Spleen (tissue), 11 donors: ENCODE measurements around the gene DYSF. TPM values are rescaled to one million over a fixed set of nuclear protein-coding genes. Genes with fewer than 3 reads are reported as not detected.

ENCODE experiments used
- DNase-seq: peaks from one replicate; pipeline ENCODE4 v3.0.0-alpha.2; 2020
- H3K27ac ChIP-seq, 8 donors: fragments of 200-600 bp; sonication (generic) in 7 of 8; 1 replicate in 4 of 8; 2 replicates in 4 of 8; pipeline versions ENCODE4 v1.5.0 to v1.8.0; 2016 to 2021; ENCODE audit warnings: inconsistent platforms in 4 of 8, mild to moderate bottlenecking in 4 of 8, moderate library complexity in 1 of 8
- H3K27me3 ChIP-seq, 7 donors: fragments of 200-600 bp; sonication (generic) in 6 of 7; replicated peaks in 1 of 7; 1 replicate in 4 of 7; 2 replicates in 3 of 7; pipeline versions ENCODE4 v1.5.0 to v1.8.0; 2016 to 2021; ENCODE audit warnings: inconsistent platforms in 3 of 7, mild to moderate bottlenecking in 1 of 7
- H3K36me3 ChIP-seq, 6 donors: fragments of 200-600 bp; sonication (generic) in 5 of 6; 1 replicate in 4 of 6; 2 replicates in 2 of 6; pipeline versions ENCODE4 v1.5.0 to v1.8.0; 2016 to 2021; ENCODE audit warnings: inconsistent platforms in 2 of 6
- H3K4me1 ChIP-seq, 6 donors: fragments of 200-600 bp; sonication (generic) in 5 of 6; 1 replicate in 3 of 6; 2 replicates in 3 of 6; pipeline versions ENCODE4 v1.5.0 to v1.8.0; 2016 to 2021; ENCODE audit warnings: inconsistent platforms in 3 of 6
- H3K4me3 ChIP-seq, 8 donors: fragments of 200-600 bp; sonication (generic) in 7 of 8; 1 replicate in 4 of 8; 2 replicates in 4 of 8; pipeline versions ENCODE4 v1.5.0 to v1.8.0; 2016 to 2021; ENCODE audit warnings: inconsistent platforms in 4 of 8, mild to moderate bottlenecking in 4 of 8, moderate library complexity in 2 of 8
- H3K9me3 ChIP-seq, 8 donors: fragments of 200-600 bp; sonication (generic) in 7 of 8; 1 replicate in 4 of 8; 2 replicates in 4 of 8; pipeline versions ENCODE4 v1.5.0 to v1.8.0; 2016 to 2021; ENCODE audit warnings: inconsistent platforms in 4 of 8
- CTCF ChIP-seq, 11 experiments: fragments of 200-600 bp in 7 of 11; fragments of 450-650 bp in 4 of 11; sonication (generic) in 4 of 11; IDR thresholded peaks in 8 of 11; conservative IDR thresholded peaks in 3 of 11; 1 replicate in 7 of 11; 2 replicates in 4 of 11; pipeline versions ENCODE4 v1.4.0 to v1.8.0; 2016 to 2021; ENCODE audit warnings: antibody characterized with exemption in 11 of 11, inconsistent platforms in 4 of 11, mild to moderate bottlenecking in 1 of 11
- POLR2A ChIP-seq, 3 donors: fragments of 450-650 bp; IDR thresholded peaks; one replicate each; pipeline ENCODE4 v1.5.1; 2017; ENCODE audit warnings: antibody characterized with exemption in 3 of 3, mild to moderate bottlenecking in 1 of 3
- POLR2AphosphoS5 ChIP-seq, 3 donors: sonication (generic); formaldehyde crosslinking; IDR thresholded peaks; one replicate each; pipeline ENCODE4 v1.5.1; 2017; ENCODE audit warnings: antibody characterized with exemption in 3 of 3
- WGBS, 5 donors: extraction: QIAGEN DNeasy Blood & Tissue Kit in 3 of 5; methylation state at CpG; one replicate each; pipeline versions ENCODE4 v1.1.5 to v1.1.7; 2013 to 2018; 5-methylcytosine and 5-hydroxymethylcytosine counted together
- intact Hi-C: fragments of 100-400 bp; cut with DNase I; formaldehyde crosslinking; loops from one replicate; pipeline ENCODE4 v1.15.0; 2023; ENCODE audit warnings: low total_unique reads
- polyA plus RNA-seq, 3 donors: library from polyadenylated mRNA; stranded (reverse); fragments of 200-250 nt; gene quantifications; one replicate each; pipeline ENCODE4 v1.2.1, GENCODE V29; 2013
- total RNA-seq, 7 donors: library from RNA; depleted of rRNA in 3 of 7; stranded (reverse); fragments of >200 nt in 3 of 7; fragmentation: NEBNext Ultra II Directional in 4 of 7; extraction: Animal tissue kit (Norgen Biotek cat#: 25700) in 4 of 7; gene quantifications; one replicate each; pipeline versions ENCODE4 v1.1.0 to v1.2.1, GENCODE V29; 2016 to 2021
- donor health status: healthy with polysubstance abuse.
- donor health status: DM: no; HTN: no; CAD: no; lungs with moderate emphysema.
- donor health status: DM: no; HTN: no; CAD: no.
- donor health status: Bipolar disorder and iron deficiency.
- donor health status: healthy.
- donor health status: DM: no; HTN: no; CAD: no.
- donor health status: DM: yes; HTN: yes; CAD: no.

DYSF gene
- total and polyA plus RNA-seq, 10 donors, result 4.0 to 287 (median 124) TPM

- Histone ChIP-seq H3K4me1 (no peaks in the 10 kb centered on the region), H3K27me3 (peaks cover 0 to 22% (median 0%) of the 10 kb centered on the region in 7 donors), H3K4me3 (no peak overlapping the region), H3K36me3 (no peaks in the 10 kb centered on the region), H3K9me3 (no peaks in the 10 kb centered on the region), H3K27ac (no peak overlapping the region)
- 69 to 87% (median 83%) methylated on average over 5 of the region's 5 CpGs for WGBS, 5 donors
- peak; percentile 11 for DNase-seq
- intact Hi-C loops, result no loop called here
- TF ChIP-seq POLR2A (IDR thresholded peaks at IDR 0.05), result no peak
- TF ChIP-seq CTCF (IDR thresholded peaks at IDR 0.05 in 8 of 11, conservative IDR thresholded peaks at IDR 0.05 in 3 of 11), result no peak
- TF ChIP-seq POLR2AphosphoS5 (IDR thresholded peaks at IDR 0.05), result no peak
Measured at GRCh38 chr2:71706836-71707235, 253.5 kb downstream of the DYSF start.

GRCh38 chr2:71710367-71711132 is 257.2 kb downstream of the DYSF start:
- peak; percentile 14 for DNase-seq

GRCh38 chr2:71711133-71711855 is 257.9 kb downstream of the DYSF start:
- no peak overlapping the region for H3K4me3 ChIP-seq
- intact Hi-C loops, result no loop called here
- TF ChIP-seq CTCF (IDR thresholded peaks at IDR 0.05 in 8 of 11, conservative IDR thresholded peaks at IDR 0.05 in 3 of 11) (no peak), POLR2AphosphoS5 (IDR thresholded peaks at IDR 0.05) (no peak), POLR2A (IDR thresholded peaks at IDR 0.05) (no peak)
- 61 to 75% (median 69%) methylated on average over 8 of the region's 8 CpGs for WGBS, 5 donors
- no peak overlapping the region for H3K27ac ChIP-seq
- no peaks in the 10 kb centered on the region for H3K9me3 ChIP-seq
- H3K4me1 ChIP-seq, result peaks cover 0 to 27% (median 6%) of the 10 kb centered on the region in 6 donors
- no peaks in the 10 kb centered on the region for H3K36me3 ChIP-seq
- no peaks in the 10 kb centered on the region for H3K27me3 ChIP-seq
- no peak for DNase-seq

More at GRCh38 chr2:71710367-71711132, 257.2 kb downstream of the DYSF start:
- Histone ChIP-seq H3K36me3 (no peaks in the 10 kb centered on the region), H3K27ac (no peak overlapping the region), H3K4me3 (no peak overlapping the region), H3K27me3 (no peaks in the 10 kb centered on the region), H3K4me1 (peaks cover 0 to 20% (median 2%) of the 10 kb centered on the region in 6 donors), H3K9me3 (no peaks in the 10 kb centered on the region)
- intact Hi-C loops, result no loop called here
- TF ChIP-seq POLR2AphosphoS5 (IDR thresholded peaks at IDR 0.05) (no peak), POLR2A (IDR thresholded peaks at IDR 0.05) (no peak), CTCF (IDR thresholded peaks at IDR 0.05 in 8 of 11, conservative IDR thresholded peaks at IDR 0.05 in 3 of 11) (no peak)
- 73 to 82% (median 75%) methylated on average over 10 of the region's 10 CpGs for WGBS, 5 donors
